NCI-H345 (cell line): Measurements from ENCODE around the gene STIM1.
"Not testable (repeated sequence)": the region's sequence is repeated elsewhere in the genome, so short reads cannot be mapped to it uniquely, and the experiment has no call there.

Experiments used
- DNase-seq: peaks from one replicate; lab custom pipeline; 2025; lab: John Stamatoyannopoulos, UW

STIM1 gene

GRCh38 chr11:3855808-3856491 lies 486 bp downstream of the STIM1 start:
- DNase-seq: peak; percentile 29

DNA sequence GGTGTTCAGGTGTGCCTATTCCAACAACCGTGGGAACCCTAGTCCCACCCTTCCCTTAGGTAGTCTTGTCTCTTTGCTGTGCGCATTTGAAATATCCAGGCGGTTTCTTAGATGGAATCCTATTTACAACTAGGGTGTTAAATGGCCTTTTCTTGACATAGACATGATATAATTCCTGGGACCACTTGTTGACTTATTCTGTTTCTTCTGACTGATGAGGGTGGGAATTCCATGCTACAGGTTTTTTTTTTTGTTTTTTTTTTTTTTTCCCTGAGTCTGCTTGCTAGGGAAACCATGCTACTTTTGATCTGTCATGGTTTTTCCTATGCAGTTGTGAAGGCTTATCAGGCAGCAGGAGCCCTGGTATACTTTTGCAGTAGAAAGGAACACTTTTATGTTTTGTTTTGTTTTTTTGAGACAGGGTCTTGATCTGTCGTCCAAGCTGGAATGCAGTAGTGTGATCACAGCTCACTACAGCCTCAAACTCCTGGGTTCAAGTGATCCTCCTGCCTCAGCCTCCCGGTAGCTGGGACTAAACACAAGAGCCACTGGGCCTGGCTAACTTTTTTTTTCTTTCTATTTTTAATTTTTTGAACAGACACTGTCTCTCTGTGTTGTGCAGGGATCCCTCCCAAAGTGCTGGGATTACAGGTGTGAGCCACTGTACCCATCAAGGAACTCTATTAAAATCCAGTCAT lies 1.5 kb downstream of the STIM1 start:
- no peak for DNase-seq

- no peak for DNase-seq
These were observed 2.2 kb downstream of the STIM1 start for GRCh38 chr11:3857628-3858027.

- no peak for DNase-seq
These were observed 4.0 kb downstream of the STIM1 start for GRCh38 chr11:3859373-3859881.

GRCh38 chr11:3860375-3860774 lies 4.9 kb downstream of the STIM1 start:
- DNase-seq: no peak

GRCh38 chr11:3860898-3861393 lies 5.5 kb downstream of the STIM1 start:
- not testable (repeated sequence) for DNase-seq

DNA sequence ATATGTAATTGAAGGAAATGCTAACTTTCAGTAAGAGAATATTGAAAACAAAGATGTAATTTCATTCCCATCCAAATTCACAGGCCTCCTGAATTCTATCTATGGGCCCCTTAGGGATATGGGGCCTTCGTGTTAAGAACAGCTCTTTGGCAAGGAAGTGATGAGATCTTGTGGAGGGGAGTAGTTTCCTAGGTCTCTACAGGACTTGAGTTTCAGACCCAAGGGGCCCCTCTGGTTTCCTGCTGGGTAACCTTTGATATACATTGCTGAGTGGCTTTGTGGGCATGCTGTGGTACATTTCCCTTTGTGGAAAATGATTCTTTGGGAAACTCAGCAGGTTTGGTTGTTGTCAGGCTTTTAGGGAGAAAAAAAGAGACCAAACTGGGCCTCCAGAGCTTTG lies 6.2 kb downstream of the STIM1 start:
- no peak for DNase-seq

- DNase-seq: no peak
These were observed 10.1 kb downstream of the STIM1 start for GRCh38 chr11:3865388-3866193.

GRCh38 chr11:3866206-3866605 lies 10.7 kb downstream of the STIM1 start:
- DNase-seq: no peak

DNA sequence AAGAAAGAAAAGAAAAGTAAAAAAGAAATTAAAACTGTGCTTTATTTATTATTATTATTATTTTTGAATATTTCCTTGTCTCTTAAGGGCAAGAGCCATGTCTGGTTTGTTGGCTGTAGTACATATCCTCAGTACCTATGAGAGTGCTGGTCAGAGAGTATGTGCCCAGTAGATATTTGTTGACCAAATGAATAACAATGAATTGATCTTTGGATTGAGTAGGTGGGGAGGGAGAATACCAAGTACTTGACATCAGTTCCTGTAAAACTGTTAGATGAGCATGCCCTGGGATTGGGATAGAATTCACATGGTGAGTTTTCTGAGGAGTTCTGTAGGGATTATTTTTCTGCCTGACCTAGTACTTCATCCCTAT lies 11.4 kb downstream of the STIM1 start:
- no peak for DNase-seq

DNA sequence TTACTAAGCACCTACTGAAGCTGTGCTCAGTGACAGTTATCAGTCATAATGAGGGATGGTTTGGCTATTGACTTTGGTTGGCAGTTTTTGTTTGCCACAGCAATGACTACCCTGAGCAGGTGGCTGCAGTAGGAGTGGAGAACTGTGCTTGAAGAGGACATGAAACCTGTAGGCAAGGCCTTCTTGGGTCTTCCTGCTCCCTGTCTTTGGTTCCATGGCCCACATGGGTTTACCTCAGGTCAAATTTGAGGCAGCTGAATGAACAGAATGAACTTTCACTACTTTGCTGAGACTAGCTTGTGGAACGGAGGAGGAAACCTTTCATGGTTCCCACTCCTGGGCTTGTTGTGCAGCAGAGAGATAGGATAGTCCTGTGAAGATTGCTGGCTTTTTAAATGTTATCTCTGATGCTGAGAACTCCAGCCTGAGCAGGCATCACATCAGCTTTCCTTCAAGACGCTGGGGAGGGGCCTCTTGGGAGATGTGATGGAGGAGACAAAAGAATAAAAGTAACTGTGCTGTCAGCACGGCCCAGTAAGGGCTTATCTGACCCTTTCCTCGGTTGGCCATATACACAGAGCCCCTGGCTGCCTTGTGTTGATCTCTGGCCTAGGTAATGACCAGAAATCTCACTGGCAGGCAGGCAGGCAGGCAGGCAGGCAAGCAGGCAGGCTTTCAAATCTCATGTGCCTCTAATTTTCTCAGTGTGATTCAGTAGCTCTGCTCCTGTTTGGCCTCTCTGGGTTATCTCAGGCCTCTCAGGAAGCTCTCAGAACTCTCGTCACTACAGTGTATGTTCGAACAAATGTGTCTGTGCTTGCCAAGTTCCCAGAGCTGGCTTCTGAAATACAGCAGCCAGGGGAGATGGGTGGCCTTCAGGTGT lies 12.0 kb downstream of the STIM1 start:
- DNase-seq: no peak

- DNase-seq: no peak
These were observed 18.4 kb downstream of the STIM1 start for GRCh38 chr11:3873712-3874349.

DNA sequence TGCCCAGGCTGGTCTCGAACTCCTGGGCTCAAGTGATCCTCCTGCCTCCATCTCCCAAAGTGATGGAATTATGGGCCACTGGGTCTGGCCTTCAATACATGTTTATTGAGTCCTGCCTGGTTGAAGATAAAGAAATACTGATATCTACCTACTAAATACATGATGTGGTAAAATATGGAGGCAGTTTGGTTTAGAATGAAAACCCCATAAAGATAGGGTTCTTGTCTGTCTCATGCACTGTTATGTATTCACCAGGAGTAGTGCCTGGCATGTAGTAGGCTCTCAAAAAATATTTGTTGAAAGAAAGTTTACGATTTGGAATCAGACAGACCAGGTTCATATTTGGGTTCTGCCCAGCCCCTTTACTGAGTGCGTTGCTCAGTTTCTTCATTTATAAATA lies 21.1 kb downstream of the STIM1 start:
- DNase-seq: no peak

DNA sequence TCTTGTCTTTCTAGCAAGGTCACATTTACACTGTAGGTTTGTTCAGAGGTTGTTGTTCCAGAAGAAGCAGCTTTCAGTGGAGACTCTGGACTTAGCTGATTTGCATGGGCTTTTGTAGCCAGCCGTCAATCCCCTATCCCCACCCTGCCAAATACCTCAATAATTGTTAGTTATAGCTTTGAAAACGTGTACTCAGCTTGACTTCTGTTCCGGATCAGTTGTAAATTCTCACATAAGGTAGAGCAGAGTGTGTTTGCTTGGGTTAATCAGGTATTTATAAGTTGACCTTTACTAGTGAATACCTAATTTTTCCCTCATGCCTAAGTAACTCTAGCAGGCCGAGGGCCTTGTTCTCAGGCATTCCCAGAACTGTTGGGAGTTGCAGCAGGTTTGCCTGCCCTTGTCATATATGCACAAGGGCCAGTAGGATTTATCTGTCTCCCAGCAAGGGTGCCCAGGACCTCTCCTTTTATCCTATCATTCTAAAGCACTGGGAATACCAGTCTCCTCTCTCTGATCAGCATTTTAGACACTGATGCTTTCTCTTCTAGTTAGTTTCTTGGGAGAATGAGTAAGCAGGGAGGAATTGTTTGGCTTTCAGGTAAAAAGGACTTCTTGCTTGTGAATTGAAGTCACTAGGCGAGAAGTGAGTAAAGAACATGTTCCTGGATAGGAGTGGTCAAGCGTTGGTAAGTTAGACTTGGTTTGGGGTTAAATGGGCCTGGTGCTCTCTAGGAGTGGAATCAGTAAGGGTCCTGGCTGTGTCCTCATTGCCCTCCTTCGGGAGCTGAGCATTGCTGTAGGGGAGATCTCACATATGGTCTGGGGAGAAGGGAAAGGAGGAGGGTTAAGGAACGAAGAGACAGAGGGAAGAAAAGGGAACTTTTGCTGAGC lies 22.1 kb downstream of the STIM1 start:
- DNase-seq: no peak

- DNase-seq: no peak
These were observed 22.8 kb downstream of the STIM1 start for GRCh38 chr11:3878258-3878584.

DNA sequence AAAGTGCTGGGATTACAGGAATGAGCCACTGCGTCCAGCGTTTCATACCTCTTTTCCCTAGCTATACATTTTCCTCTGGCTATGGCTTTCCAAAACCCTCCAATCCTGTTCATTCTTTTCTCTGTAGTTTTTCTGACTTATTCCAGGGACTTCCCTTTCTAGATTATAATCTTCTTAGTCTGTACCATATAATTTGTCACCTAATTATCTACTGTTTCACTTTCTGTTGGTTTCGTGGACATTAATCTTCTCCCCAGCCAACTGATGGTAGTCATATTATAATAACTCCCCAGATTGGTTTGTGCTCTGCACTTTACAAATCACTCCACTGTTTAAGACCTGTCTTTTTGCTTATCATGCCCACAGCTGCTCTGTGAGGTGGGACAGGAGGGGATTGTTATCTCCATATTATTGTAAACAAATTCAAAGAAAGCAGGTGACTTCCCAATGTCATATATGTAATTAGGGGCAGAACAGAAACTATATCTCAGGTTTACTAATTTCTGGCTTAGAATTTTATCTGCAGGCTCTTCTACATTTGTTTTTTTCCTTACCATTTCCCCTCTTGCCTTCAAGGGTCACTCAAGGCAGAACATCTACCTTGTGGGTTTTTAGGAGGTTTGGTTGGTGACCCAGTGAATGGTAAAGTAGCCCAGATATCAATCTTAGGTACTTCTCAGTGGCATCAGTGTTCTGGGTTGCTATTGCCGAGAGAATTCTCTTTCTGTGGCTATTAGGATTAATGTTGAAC lies 23.9 kb downstream of the STIM1 start:
- DNase-seq: no peak

DNA sequence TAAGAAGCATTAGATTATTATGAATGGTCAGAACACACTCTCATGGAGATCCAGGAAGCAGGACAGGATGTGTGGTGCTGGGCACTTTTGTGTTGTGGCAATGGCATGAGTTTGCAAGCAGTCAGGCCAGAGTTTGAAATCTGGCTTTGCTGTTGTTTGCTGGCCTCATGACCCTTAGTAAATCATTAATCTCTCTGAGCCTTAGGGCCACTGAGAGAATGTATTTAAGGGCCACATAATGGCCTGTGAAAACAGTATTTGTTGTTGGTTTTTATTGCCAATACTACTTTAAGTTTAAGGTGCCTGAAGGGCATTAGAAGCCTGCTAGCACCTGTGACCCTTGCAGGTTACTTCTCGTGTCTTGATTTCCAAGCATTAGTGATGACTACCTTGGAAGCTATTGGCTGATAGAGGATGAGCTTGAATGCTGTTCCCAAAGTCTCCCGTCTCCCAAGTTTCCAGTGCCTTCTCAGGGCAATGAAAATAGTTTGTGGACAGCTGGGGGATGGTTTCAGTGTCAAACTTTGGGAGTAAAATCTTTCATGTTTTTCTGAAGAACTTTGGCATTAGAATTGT lies 24.6 kb downstream of the STIM1 start:
- DNase-seq: no peak

DNA sequence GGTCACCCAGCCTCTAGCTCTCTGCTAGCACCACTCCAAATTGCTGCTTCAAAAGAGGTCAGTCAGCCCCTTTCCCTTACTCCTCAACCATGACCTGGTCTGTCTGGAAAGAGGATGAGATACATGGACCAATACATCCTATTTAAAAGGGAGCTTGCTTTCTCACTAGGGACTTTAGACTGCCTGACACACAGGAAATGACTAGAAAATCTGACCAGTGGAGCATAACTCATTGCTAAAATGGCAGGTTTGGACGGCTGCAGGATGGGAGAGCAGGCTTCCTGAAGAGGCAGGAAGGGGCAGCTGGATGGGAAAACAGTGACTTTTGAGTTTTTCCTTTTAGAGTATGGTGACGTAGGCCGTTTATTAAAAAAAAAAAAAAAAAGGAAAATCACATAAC lies 25.3 kb downstream of the STIM1 start:
- DNase-seq: no peak

- no peak for DNase-seq
These were observed 27.2 kb downstream of the STIM1 start for GRCh38 chr11:3882655-3883054.
